H1 (cell line): ENCODE data around the gene ZNF311. TPM values are rescaled to one million over a fixed set of nuclear protein-coding genes. Genes with fewer than 3 reads are reported as not detected.

Experiments
- CTCF ChIA-PET: fragments of 300-600 bp; sonication (Branson Sonifier 250); formaldehyde crosslinking; loops from one replicate; lab custom pipeline; 2021; ENCODE audit not compliant: partially characterized antibody; lab: Charles Lee
- POLR2A ChIA-PET: fragments of 300-600 bp; sonication (Branson Sonifier 250); formaldehyde crosslinking; loops from one replicate; lab custom pipeline; 2021; ENCODE audit warnings: inconsistent platforms; ENCODE audit not compliant: partially characterized antibody; lab: Charles Lee
- DNase-seq, 2 experiments: peaks; one replicate each; pipeline versions ENCODE4 v3.0.0 to v3.0.0-alpha.2; 2010 to 2022; ENCODE audit warnings: low spot score in 2 of 2, low read depth in 1 of 2, mixed read lengths in 1 of 2
- FAIRE-seq: peaks from 2 replicates; lab custom pipeline; 2011; peaks lifted over from hg19 to GRCh38; lab: Jason Lieb, UNC
- H2AFZ ChIP-seq: 2 replicates; pipeline ENCODE4 v1.8.1; 2012; ENCODE audit warnings: low read length, inconsistent platforms
- H2AK5ac ChIP-seq: 2 replicates; pipeline ENCODE4 v1.6.1; 2013; ENCODE audit warnings: low read depth, low read length
- H2BK120ac ChIP-seq: replicated peaks from 2 replicates; pipeline ENCODE3; 2013; ENCODE audit warnings: low read depth, low read length, inconsistent platforms
- H2BK12ac ChIP-seq: 2 replicates; pipeline ENCODE4 v1.6.1; 2013; ENCODE audit warnings: low read depth, low read length
- H2BK15ac ChIP-seq: 2 replicates; pipeline ENCODE4 v1.6.1; 2013; ENCODE audit warnings: low read length
- H2BK20ac ChIP-seq: 2 replicates; pipeline ENCODE4 v1.6.1; 2013; ENCODE audit warnings: low read length
- H2BK5ac ChIP-seq: 2 replicates; pipeline ENCODE4 v1.6.1; 2013; ENCODE audit warnings: low read depth, low read length
- H3K14ac ChIP-seq: 2 replicates; pipeline ENCODE4 v1.6.1; 2013; ENCODE audit warnings: inconsistent platforms; ENCODE audit not compliant: insufficient read length
- H3K18ac ChIP-seq: 2 replicates; pipeline ENCODE4 v1.6.1; 2013; ENCODE audit warnings: low read length; ENCODE audit errors: extremely low read depth
- H3K23ac ChIP-seq: 2 replicates; pipeline ENCODE4 v1.6.1; 2013; ENCODE audit warnings: inconsistent platforms; ENCODE audit not compliant: insufficient read length
- H3K23me2 ChIP-seq: 2 replicates; pipeline ENCODE4 v1.6.1; 2013; ENCODE audit warnings: low read depth, low read length
- H3K27ac ChIP-seq: 2 replicates; pipeline ENCODE4 v1.6.1; 2011; ENCODE audit warnings: low read depth, low read length, inconsistent platforms
- H3K27me3 ChIP-seq, 4 experiments: replicated peaks in 1 of 4; 1 replicate in 1 of 4; 2 replicates in 3 of 4; pipeline versions ENCODE4 v1.6.1 to v1.8.1; 2011 to 2013; ENCODE audit warnings: low read length in 3 of 4, mild to moderate bottlenecking in 3 of 4, inconsistent platforms in 2 of 4, mixed read lengths in 2 of 4, moderate library complexity in 1 of 4; ENCODE audit not compliant: control insufficient read depth in 3 of 4, insufficient read depth in 3 of 4; ENCODE audit errors: extremely low read depth in 1 of 4
- H3K36me3 ChIP-seq, 4 experiments: 2 replicates each; pipeline versions ENCODE4 v1.6.1 to v1.8.1; 2011 to 2013; ENCODE audit warnings: mild to moderate bottlenecking in 4 of 4, low read length in 3 of 4, moderate library complexity in 2 of 4, control low read depth in 1 of 4, inconsistent platforms in 1 of 4; ENCODE audit not compliant: insufficient read depth in 4 of 4, control insufficient read depth in 2 of 4
- H3K4ac ChIP-seq: replicated peaks from 2 replicates; pipeline ENCODE3; 2013; ENCODE audit warnings: low read length, low read depth, mixed read lengths, inconsistent platforms; ENCODE audit not compliant: insufficient read length
- H3K4me1 ChIP-seq, 4 experiments: replicated peaks in 1 of 4; 1 replicate in 1 of 4; 2 replicates in 3 of 4; pipeline versions ENCODE4 v1.6.1 to v1.8.1; 2011 to 2013; ENCODE audit warnings: low read length in 3 of 4, inconsistent platforms in 2 of 4, mixed read lengths in 1 of 4; ENCODE audit not compliant: insufficient read depth in 4 of 4, control insufficient read depth in 3 of 4
- H3K4me2 ChIP-seq, 2 experiments: 2 replicates each; pipeline versions ENCODE4 v1.6.1 to v1.8.1; 2011 to 2013; ENCODE audit warnings: low read depth in 2 of 2, low read length in 2 of 2, control low read depth in 1 of 2, inconsistent platforms in 1 of 2, mild to moderate bottlenecking in 1 of 2; ENCODE audit not compliant: insufficient read depth in 1 of 2
- H3K4me3 ChIP-seq, 4 experiments: fragments of 200-600, 300-600 bp in 1 of 4; sonication (generic), shearing (Covaris generic), sonication (Bioruptor Twin) in 1 of 4; 2 replicates each; pipeline versions ENCODE4 v1.5.1 to v1.8.1; 2011 to 2016; ENCODE audit warnings: low read length in 4 of 4, low read depth in 3 of 4, control low read depth in 2 of 4, inconsistent platforms in 2 of 4, mild to moderate bottlenecking in 2 of 4, mixed read lengths in 1 of 4, moderate library complexity in 1 of 4; ENCODE audit not compliant: insufficient read depth in 2 of 4; ENCODE audit errors: extremely low read depth in 1 of 4
- H3K56ac ChIP-seq: replicated peaks from 2 replicates; pipeline ENCODE3; 2013; ENCODE audit warnings: low read depth, mild to moderate bottlenecking, mixed read lengths, low read length, inconsistent platforms; ENCODE audit not compliant: insufficient read length
- H3K79me1 ChIP-seq: 2 replicates; pipeline ENCODE4 v1.6.1; 2013; ENCODE audit warnings: low read depth, low read length, control low read depth
- H3K79me2 ChIP-seq, 2 experiments: 2 replicates each; pipeline versions ENCODE4 v1.6.1 to v1.8.1; 2012 to 2013; ENCODE audit warnings: low read length in 2 of 2, mild to moderate bottlenecking in 2 of 2, inconsistent platforms in 1 of 2; ENCODE audit not compliant: insufficient read depth in 2 of 2, control insufficient read depth in 1 of 2
- H3K9ac ChIP-seq, 4 experiments: replicated peaks in 1 of 4; 1 replicate in 1 of 4; 2 replicates in 3 of 4; pipeline versions ENCODE4 v1.6.1 to v1.8.1; 2011 to 2013; ENCODE audit warnings: low read depth in 3 of 4, low read length in 3 of 4, control low read depth in 2 of 4, mild to moderate bottlenecking in 2 of 4, moderate library complexity in 2 of 4, inconsistent platforms in 1 of 4; ENCODE audit errors: extremely low read depth in 1 of 4
- H3K9me3 ChIP-seq, 2 experiments: 2 replicates each; pipeline versions ENCODE4 v1.6.1 to v1.8.1; 2012 to 2013; ENCODE audit warnings: mild to moderate bottlenecking in 2 of 2, moderate library complexity in 2 of 2, control low read depth in 1 of 2, inconsistent platforms in 1 of 2, low read depth in 1 of 2, low read length in 1 of 2, mixed read lengths in 1 of 2; ENCODE audit not compliant: insufficient read depth in 2 of 2
- H4K20me1 ChIP-seq, 2 experiments: replicated peaks in 1 of 2; 2 replicates each; pipeline versions ENCODE3 to v1.8.1; 2011 to 2013; ENCODE audit warnings: inconsistent platforms in 2 of 2, low read length in 2 of 2, mild to moderate bottlenecking in 1 of 2; ENCODE audit not compliant: insufficient read depth in 2 of 2, control insufficient read depth in 1 of 2
- H4K5ac ChIP-seq: 2 replicates; pipeline ENCODE4 v1.6.1; 2013; ENCODE audit warnings: low read length, low read depth, mixed read lengths, inconsistent platforms; ENCODE audit not compliant: insufficient read length
- H4K8ac ChIP-seq: 2 replicates; pipeline ENCODE4 v1.8.0; 2013; ENCODE audit warnings: mild to moderate bottlenecking, moderate library complexity, low read length, inconsistent platforms; ENCODE audit not compliant: insufficient read depth; ENCODE audit errors: extremely low read depth
- H4K91ac ChIP-seq: replicated peaks from 2 replicates; pipeline ENCODE3; 2013; ENCODE audit warnings: low read length, mixed read lengths, inconsistent platforms; ENCODE audit not compliant: insufficient read length
- CBX8 ChIP-seq: fragments of 300-800, 300-1000 bp; sonication (generic); IDR thresholded peaks from 2 replicates; pipeline ENCODE4 v1.7.1; 2016; ENCODE audit warnings: low read depth, low read length, borderline replicate concordance
- FOSL1 ChIP-seq: IDR thresholded peaks from 2 replicates; pipeline ENCODE4 v1.6.1; 2011; ENCODE audit warnings: mild to moderate bottlenecking, low read depth, low read length, moderate library complexity; ENCODE audit not compliant: insufficient read depth
- GABPA ChIP-seq: IDR thresholded peaks from 2 replicates; pipeline ENCODE4 v1.6.1; 2011; ENCODE audit warnings: mild to moderate bottlenecking, low read length, moderate library complexity, borderline replicate concordance; ENCODE audit not compliant: insufficient read depth
- JUND ChIP-seq: IDR thresholded peaks from 2 replicates; pipeline ENCODE4 v1.6.1; 2011; ENCODE audit warnings: mild to moderate bottlenecking, improper control_type of control experiment, low read length
- POLR2AphosphoS5 ChIP-seq: IDR thresholded peaks from 2 replicates; pipeline ENCODE4 v1.6.1; 2011; ENCODE audit warnings: low read depth, low read length
- RXRA ChIP-seq: IDR thresholded peaks from 2 replicates; pipeline ENCODE4 v1.6.1; 2011; ENCODE audit warnings: low read depth, mild to moderate bottlenecking, low read length, moderate library complexity; ENCODE audit not compliant: insufficient read depth
- SIN3A ChIP-seq, 2 experiments: IDR thresholded peaks in 1 of 2; conservative IDR thresholded peaks in 1 of 2; 2 replicates each; pipeline ENCODE4 v1.6.1; 2011 to 2012; ENCODE audit warnings: low read length in 2 of 2, improper control_type of control experiment in 1 of 2, low read depth in 1 of 2, mild to moderate bottlenecking in 1 of 2
- SRF ChIP-seq: IDR thresholded peaks from 2 replicates; pipeline ENCODE4 v1.6.1; 2011; ENCODE audit warnings: mild to moderate bottlenecking, low read depth, low read length, moderate library complexity
- WGBS, 2 experiments: shearing (Covaris generic) in 1 of 2; methylation state at CpG; one replicate each; pipeline versions ENCODE4 v1.1.6 to v1.1.7; 2013 to 2015; ENCODE audit warnings: low lambda C conversion rate in 2 of 2, mixed read lengths in 2 of 2, inconsistent platforms in 1 of 2, low coverage in 1 of 2, missing lambda C conversion rate in 1 of 2; ENCODE audit not compliant: insufficient replicate concordance in 2 of 2, insufficient coverage in 1 of 2, insufficient read length in 1 of 2; ENCODE audit errors: extremely low coverage in 1 of 2, missing lambda C conversion rate in 1 of 2; 5-methylcytosine and 5-hydroxymethylcytosine counted together
- polyA plus RNA-seq, 7 experiments: library from polyadenylated mRNA; depleted of rRNA in 3 of 7; stranded (reverse) in 5 of 7; unstranded in 2 of 7; fragments of >200 nt in 5 of 7; fragments of 200-250 nt in 2 of 7; gene quantifications; 1 replicate in 5 of 7; 2 replicates in 1 of 7; 4 replicates in 1 of 7; pipeline versions ENCODE4 v1.2.1 to v1.2.3, GENCODE V29; 2011 to 2013; ENCODE audit warnings: missing spikeins in 2 of 7, mixed read lengths in 2 of 7
- total RNA-seq: library from RNA; stranded (reverse); fragmentation: NEBNext Ultra II Directional; extraction: Animal tissue kit (Norgen Biotek cat#: 25700); gene quantifications from 2 replicates; pipeline ENCODE4 v1.2.1, GENCODE V29; 2021
- TF ChIP-seq, protein P1 (sequence below): IDR thresholded peaks from 2 replicates; pipeline ENCODE4 v1.6.1; 2011; ENCODE audit warnings: low read length, improper control_type of control experiment
- TF ChIP-seq, protein P2 (sequence below): IDR thresholded peaks from 2 replicates; pipeline ENCODE4 v1.6.1; 2012; ENCODE audit warnings: low read length, inconsistent platforms

ZNF311 gene
- total and polyA plus RNA-seq, 2 of the 8 experiments (the other 6 are each of a cell fraction or from before 2014, with no cell fraction given) = 1.9 to 4.2 TPM

DNA sequence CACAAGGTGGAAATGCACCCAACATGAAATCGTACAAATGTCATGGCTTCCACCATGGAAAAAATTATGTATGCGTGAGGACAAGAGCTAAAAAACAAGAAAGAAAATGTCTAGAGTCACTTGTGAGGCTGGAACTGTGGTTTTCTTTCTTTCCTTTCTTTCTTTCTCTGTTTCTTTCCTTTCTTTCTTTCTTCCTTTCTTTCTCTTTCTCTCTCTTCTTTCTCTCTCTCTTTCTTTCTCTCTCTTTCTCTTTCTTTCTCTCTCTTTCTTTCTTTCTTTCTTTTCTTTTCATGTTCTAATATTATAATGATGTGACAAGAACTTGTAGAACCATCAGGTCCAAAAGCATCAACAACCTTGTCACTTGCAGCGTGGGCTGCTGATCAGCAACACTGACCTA lies 28.4 kb downstream of the ZNF311 start:
- H3K4me3 ChIP-seq = peak overlapping the region in 2 of 4 experiments; percentile 37 to 45; a peak in 2 of 8 replicates
- peaks cover 0 to 6% (median 0%) of the 10 kb centered on the region in 4 experiments; a peak in 3 of 7 replicates for H3K4me1 ChIP-seq
- no peaks in the 10 kb centered on the region for H3K36me3 ChIP-seq
- H3K18ac ChIP-seq = no peak overlapping the region
- no peaks in the 10 kb centered on the region for H3K79me2 ChIP-seq
- H3K4ac ChIP-seq = no peak overlapping the region
- no peak overlapping the region for H3K9ac ChIP-seq
- POLR2A ChIA-PET = interaction anchor here (0.6 to 1.2 kb wide), 3 partner anchors 8 to 259 kb away, joined by 3 read pairs; no protein-coding TSS in a partner anchor
- CTCF ChIA-PET = interaction anchor here (0.7 to 1.3 kb wide), 5 partner anchors 9 to 139 kb away, joined by 3 to 5 read pairs (median 3); no protein-coding TSS in a partner anchor
- H3K23ac ChIP-seq = no peak overlapping the region
- H4K8ac ChIP-seq = no peak overlapping the region
- no peak overlapping the region for H3K14ac ChIP-seq
- H2BK12ac ChIP-seq = no peak overlapping the region
- DNase-seq = no peak
- no peak overlapping the region for H4K91ac ChIP-seq
- no peak overlapping the region for H2AFZ ChIP-seq
- H2AK5ac ChIP-seq = no peak overlapping the region
- H4K20me1 ChIP-seq = no peaks in the 10 kb centered on the region
- H3K56ac ChIP-seq = no peak overlapping the region
- 83% methylated on average over 3 of the region's 3 CpGs; no CpG with 5 or more reads in 1 of the 2 experiments for WGBS, 2 experiments
- peaks cover 2% of the 10 kb centered on the region for H3K23me2 ChIP-seq
- H3K9me3 ChIP-seq = no peaks in the 10 kb centered on the region
- H2BK15ac ChIP-seq = no peak overlapping the region
- H2BK5ac ChIP-seq = no peak overlapping the region
- FAIRE-seq = no peak
- H3K79me1 ChIP-seq = no peaks in the 10 kb centered on the region
- peak overlapping the region; percentile 2 to 22; a peak in 1 of 4 replicates for H3K4me2 ChIP-seq
- no peaks in the 10 kb centered on the region; a peak in 2 of 7 replicates for H3K27me3 ChIP-seq
- no peak overlapping the region for H3K27ac ChIP-seq
- H2BK120ac ChIP-seq = no peak overlapping the region
- no peak overlapping the region for H2BK20ac ChIP-seq
- no peak overlapping the region for H4K5ac ChIP-seq
- no peak for TF ChIP-seq FOSL1
- TF ChIP-seq CBX8 = no peak
- no peak for TF ChIP-seq GABPA
- TF ChIP-seq, protein P1, sequence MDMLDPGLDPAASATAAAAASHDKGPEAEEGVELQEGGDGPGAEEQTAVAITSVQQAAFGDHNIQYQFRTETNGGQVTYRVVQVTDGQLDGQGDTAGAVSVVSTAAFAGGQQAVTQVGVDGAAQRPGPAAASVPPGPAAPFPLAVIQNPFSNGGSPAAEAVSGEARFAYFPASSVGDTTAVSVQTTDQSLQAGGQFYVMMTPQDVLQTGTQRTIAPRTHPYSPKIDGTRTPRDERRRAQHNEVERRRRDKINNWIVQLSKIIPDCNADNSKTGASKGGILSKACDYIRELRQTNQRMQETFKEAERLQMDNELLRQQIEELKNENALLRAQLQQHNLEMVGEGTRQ = no peak
- TF ChIP-seq JUND = no peak
- no peak for TF ChIP-seq RXRA
- no peak for TF ChIP-seq SIN3A (conservative IDR thresholded peaks at IDR 0.05 in 1 of 2, IDR thresholded peaks at IDR 0.05 in 1 of 2; ENCODE audit: low read depth in 1 of 2, low read length in 2 of 2)
- TF ChIP-seq SRF = no peak
- TF ChIP-seq, protein P2, sequence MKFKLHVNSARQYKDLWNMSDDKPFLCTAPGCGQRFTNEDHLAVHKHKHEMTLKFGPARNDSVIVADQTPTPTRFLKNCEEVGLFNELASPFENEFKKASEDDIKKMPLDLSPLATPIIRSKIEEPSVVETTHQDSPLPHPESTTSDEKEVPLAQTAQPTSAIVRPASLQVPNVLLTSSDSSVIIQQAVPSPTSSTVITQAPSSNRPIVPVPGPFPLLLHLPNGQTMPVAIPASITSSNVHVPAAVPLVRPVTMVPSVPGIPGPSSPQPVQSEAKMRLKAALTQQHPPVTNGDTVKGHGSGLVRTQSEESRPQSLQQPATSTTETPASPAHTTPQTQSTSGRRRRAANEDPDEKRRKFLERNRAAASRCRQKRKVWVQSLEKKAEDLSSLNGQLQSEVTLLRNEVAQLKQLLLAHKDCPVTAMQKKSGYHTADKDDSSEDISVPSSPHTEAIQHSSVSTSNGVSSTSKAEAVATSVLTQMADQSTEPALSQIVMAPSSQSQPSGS = no peak
- no peak for TF ChIP-seq POLR2AphosphoS5
